Ovary (tissue), 9 donors: ENCODE measurements around the gene S1PR5. TPM values are rescaled to one million over a fixed set of nuclear protein-coding genes. Genes with fewer than 3 reads are reported as not detected.
A peak's percentile ranks its signal among the peaks of the same experiment; 100 is the strongest.

Experiments
- DNase-seq, 5 donors: peaks; one replicate each; pipeline ENCODE4 v3.0.0-alpha.2; 2019 to 2020
- H3K27ac ChIP-seq, 2 donors: fragments of 200-600 bp; one replicate each; pipeline versions ENCODE4 v1.5.1 to v1.8.0; 2019 to 2022
- H3K27me3 ChIP-seq: fragments of 200-600 bp; one replicate; pipeline ENCODE4 v1.8.0; 2022
- H3K36me3 ChIP-seq: fragments of 200-600 bp; sonication (generic); one replicate; pipeline ENCODE4 v1.5.1; 2019
- H3K4me1 ChIP-seq: one replicate; pipeline ENCODE4 v1.8.1; 2013; ENCODE audit warnings: mild to moderate bottlenecking, moderate library complexity; ENCODE audit not compliant: insufficient read depth
- H3K4me3 ChIP-seq: fragments of 200-600 bp; sonication (generic); one replicate; pipeline ENCODE4 v1.5.1; 2017
- H3K9me3 ChIP-seq, 2 donors: fragments of 200-600 bp in 1 of 2; sonication (generic) in 1 of 2; one replicate each; pipeline versions ENCODE4 v1.5.1 to v1.8.1; 2013 to 2019; ENCODE audit warnings: mild to moderate bottlenecking in 1 of 2, moderate library complexity in 1 of 2
- EP300 ChIP-seq: sonication (generic); formaldehyde crosslinking; IDR thresholded peaks from one replicate; pipeline ENCODE4 v1.6.1; 2017; ENCODE audit warnings: antibody characterized with exemption
- POLR2A ChIP-seq: fragments of 450-650 bp; IDR thresholded peaks from one replicate; pipeline ENCODE4 v1.6.1; 2017; ENCODE audit warnings: antibody characterized with exemption, mild to moderate bottlenecking, moderate library complexity
- WGBS, 3 donors: extraction: QIAGEN DNeasy Blood & Tissue Kit in 1 of 3; methylation state at CpG; one replicate each; pipeline versions ENCODE4 v1.1.5 to v1.1.7; 2013 to 2017; 5-methylcytosine and 5-hydroxymethylcytosine counted together
- intact Hi-C, 4 donors: fragments of 100-400 bp; cut with DNase I; formaldehyde crosslinking; loops; one replicate each; pipeline versions ENCODE4 v1.11.0 to v1.15.1; 2022 to 2023
- polyA plus RNA-seq, 2 donors: library from polyadenylated mRNA; stranded (reverse); fragments of 200-250 nt in 1 of 2; fragments of 350-450 nt in 1 of 2; fragmentation: Illumina TruSeq in 1 of 2; extraction: RNeasy Lipid Tissue Mini Kit (QIAGEN cat#74804) in 1 of 2; gene quantifications; one replicate each; pipeline ENCODE4 v1.2.3, GENCODE V29; 2013 to 2014
- total RNA-seq, 7 donors: library from RNA; depleted of rRNA in 2 of 7; stranded (reverse); fragments of >200 nt in 2 of 7; fragmentation: NEBNext Ultra II Directional in 3 of 7; extraction: Animal tissue kit (Norgen Biotek cat#: 25700) in 3 of 7; gene quantifications; one replicate each; pipeline versions ENCODE4 v1.1.0 to v1.2.4, GENCODE V29; 2016 to 2023
- TF ChIP-seq, protein P1 (sequence below), 3 donors: fragments of 450-650 bp in 2 of 3; fragments of 200-600 bp in 1 of 3; IDR thresholded peaks; one replicate each; pipeline versions ENCODE4 v1.5.1 to v1.8.0; 2016 to 2022; ENCODE audit warnings: antibody characterized with exemption in 3 of 3, mild to moderate bottlenecking in 1 of 3
- donor health status: DM: no; HTN: no; CAD: no; lungs with moderate emphysema.
- donor health status: DM: no; HTN: no; CAD: no.
- donor health status: Bipolar disorder and iron deficiency.
- donor health status: DM: yes; HTN: yes; CAD: no.
- donor health status: DM: no; HTN: no; CAD: no.
- donor health status: DM: yes; HTN: yes; CAD: no.

S1PR5 gene
- total and polyA plus RNA-seq, 9 donors: 0.12 to 1.4 (median 0.34) TPM; not detected in 1

DNA sequence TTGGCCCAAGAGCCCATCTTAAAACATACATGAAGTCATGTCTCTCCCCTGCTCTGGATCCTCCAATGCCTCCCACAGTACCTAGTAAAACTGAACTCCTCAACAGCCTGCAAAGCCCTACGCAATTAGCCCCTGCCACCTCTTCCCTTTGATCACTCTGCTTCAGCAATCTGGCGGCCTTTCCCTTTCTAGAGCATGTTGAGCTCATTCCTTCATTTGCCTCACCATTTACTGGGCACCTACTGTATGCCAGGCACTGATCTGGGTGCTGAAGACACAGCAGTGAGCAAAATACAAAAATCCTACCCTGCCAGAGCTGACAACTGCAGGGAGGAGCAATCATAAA, 17.0 kb downstream of the S1PR5 start:
- intact Hi-C loops: loop anchor here in 1 of 4 donors (5.0 kb wide), 1 partner anchor 67 kb away; the partner anchor contains the start of genes CDKN2D and KRI1
- peaks cover 3% of the 10 kb centered on the region for H3K4me1 ChIP-seq

DNA sequence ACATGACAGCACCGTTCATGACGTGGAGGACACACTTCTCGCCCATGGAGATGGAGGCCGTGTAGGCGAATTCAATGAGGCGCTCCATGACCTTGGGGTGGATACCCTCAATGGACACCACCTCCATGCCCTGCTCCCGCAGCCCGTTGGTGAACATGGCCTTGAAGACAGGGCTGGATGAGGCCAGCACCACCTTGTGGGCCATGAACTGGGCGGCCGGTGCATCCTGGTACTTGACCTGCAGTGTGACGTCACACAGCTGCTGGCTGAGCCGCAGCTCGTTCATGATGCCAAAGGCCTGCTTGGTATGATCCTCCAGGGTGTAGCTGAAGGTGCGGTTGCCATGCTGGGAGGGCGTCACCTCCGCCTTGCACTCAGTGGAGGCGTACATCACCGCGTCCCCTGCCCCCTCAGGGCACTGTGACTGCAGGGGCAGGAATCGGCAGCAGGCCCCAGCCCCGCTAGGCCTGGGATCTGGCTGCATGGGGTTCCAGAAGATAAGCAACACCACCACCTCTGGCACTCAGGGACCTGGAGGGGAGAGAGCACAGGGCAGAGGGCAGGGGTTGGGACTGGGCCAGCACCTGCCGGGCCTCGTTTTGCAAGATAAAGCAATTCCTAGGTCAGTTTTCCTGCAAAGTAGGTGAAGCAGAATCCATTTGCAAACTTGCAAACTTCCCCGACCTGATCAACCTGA, 17.5 kb downstream of the S1PR5 start:
- DNase-seq: peak in 1 of 5 donors; percentile 27
- no peaks in the 10 kb centered on the region for H3K27me3 ChIP-seq
- WGBS, 3 donors: 75 to 83% (median 78%) methylated on average over 24 of the region's 24 CpGs
- no peak overlapping the region for H3K4me3 ChIP-seq
- H3K36me3 ChIP-seq: no peaks in the 10 kb centered on the region
- H3K27ac ChIP-seq: no peak overlapping the region
- no peaks in the 10 kb centered on the region for H3K9me3 ChIP-seq
- intact Hi-C loops: loop anchor here in 1 of 4 donors (5.0 kb wide), 1 partner anchor 68 kb away; the partner anchor contains the start of genes CDKN2D and KRI1
- TF ChIP-seq POLR2A: no peak
- no peak for TF ChIP-seq EP300
- TF ChIP-seq, protein P1, sequence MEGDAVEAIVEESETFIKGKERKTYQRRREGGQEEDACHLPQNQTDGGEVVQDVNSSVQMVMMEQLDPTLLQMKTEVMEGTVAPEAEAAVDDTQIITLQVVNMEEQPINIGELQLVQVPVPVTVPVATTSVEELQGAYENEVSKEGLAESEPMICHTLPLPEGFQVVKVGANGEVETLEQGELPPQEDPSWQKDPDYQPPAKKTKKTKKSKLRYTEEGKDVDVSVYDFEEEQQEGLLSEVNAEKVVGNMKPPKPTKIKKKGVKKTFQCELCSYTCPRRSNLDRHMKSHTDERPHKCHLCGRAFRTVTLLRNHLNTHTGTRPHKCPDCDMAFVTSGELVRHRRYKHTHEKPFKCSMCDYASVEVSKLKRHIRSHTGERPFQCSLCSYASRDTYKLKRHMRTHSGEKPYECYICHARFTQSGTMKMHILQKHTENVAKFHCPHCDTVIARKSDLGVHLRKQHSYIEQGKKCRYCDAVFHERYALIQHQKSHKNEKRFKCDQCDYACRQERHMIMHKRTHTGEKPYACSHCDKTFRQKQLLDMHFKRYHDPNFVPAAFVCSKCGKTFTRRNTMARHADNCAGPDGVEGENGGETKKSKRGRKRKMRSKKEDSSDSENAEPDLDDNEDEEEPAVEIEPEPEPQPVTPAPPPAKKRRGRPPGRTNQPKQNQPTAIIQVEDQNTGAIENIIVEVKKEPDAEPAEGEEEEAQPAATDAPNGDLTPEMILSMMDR (IDR thresholded peaks at IDR 0.05): no peak
- peaks cover 3% of the 10 kb centered on the region for H3K4me1 ChIP-seq

More for the DNA sequence above, 17.0 kb downstream of the S1PR5 start:
- Histone ChIP-seq H3K4me3 (no peak overlapping the region), H3K36me3 (no peaks in the 10 kb centered on the region), H3K27ac (no peak overlapping the region), H3K27me3 (no peaks in the 10 kb centered on the region), H3K9me3 (no peaks in the 10 kb centered on the region)
- no peak for DNase-seq
- no peak for TF ChIP-seq POLR2A
- no peak for TF ChIP-seq EP300
- TF ChIP-seq, protein P1 (IDR thresholded peaks at IDR 0.05): no peak
- 96 to 97% (median 96%) methylated on average over 2 of the region's 2 CpGs for WGBS, 3 donors

GRCh38 chr19:10497371-10497770, 19.9 kb downstream of the S1PR5 start:
- intact Hi-C loops: no loop called here
- TF ChIP-seq, protein P1 (IDR thresholded peaks at IDR 0.05): no peak
- TF ChIP-seq EP300: no peak
- TF ChIP-seq POLR2A: no peak
- Histone ChIP-seq H3K4me3 (no peak overlapping the region), H3K9me3 (no peaks in the 10 kb centered on the region), H3K27me3 (no peaks in the 10 kb centered on the region), H3K36me3 (no peaks in the 10 kb centered on the region), H3K4me1 (peaks cover 3% of the 10 kb centered on the region), H3K27ac (no peak overlapping the region)
- no peak for DNase-seq
- WGBS, 3 donors: 89 to 93% (median 90%) methylated on average over 4 of the region's 4 CpGs

DNA sequence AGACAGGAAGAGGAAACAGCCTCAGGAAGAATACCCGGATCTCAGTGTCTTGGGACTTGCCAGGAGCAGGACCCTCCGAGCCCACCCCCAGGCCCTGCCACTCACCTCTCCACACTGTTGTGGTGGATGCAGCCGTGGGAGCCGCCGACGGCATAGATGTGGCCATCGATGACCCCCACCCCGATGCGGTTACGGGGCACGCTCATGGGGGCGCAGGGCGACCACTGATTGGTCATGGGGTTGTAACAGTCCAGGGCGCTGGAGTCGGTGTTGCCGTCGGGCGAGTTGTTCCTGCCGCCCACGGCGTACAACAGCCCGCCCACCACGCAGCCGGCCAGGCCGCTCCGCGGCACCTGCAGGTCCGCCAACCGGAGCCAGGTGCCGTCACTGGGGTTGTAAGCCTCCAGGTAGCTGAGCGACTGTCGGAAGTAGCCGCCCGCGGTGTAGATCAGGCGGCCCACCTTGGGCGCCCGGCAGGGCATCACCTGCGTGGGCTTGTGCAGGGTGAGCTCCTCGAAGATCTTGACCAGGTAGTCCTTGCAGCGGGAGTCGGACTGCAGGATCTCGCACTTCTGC, 25.7 kb downstream of the S1PR5 start:
- 90 to 94% (median 91%) methylated on average over 32 to 43 of the region's 43 CpGs for WGBS, 3 donors
- intact Hi-C loops: no loop called here
- no peak overlapping the region for H3K4me3 ChIP-seq
- no peak overlapping the region for H3K27ac ChIP-seq
- TF ChIP-seq, protein P1 (IDR thresholded peaks at IDR 0.05): no peak
- TF ChIP-seq EP300: no peak
- TF ChIP-seq POLR2A: no peak
- no peaks in the 10 kb centered on the region for H3K27me3 ChIP-seq
- DNase-seq: no peak
- H3K4me1 ChIP-seq: no peaks in the 10 kb centered on the region
- no peaks in the 10 kb centered on the region for H3K36me3 ChIP-seq
- no peaks in the 10 kb centered on the region for H3K9me3 ChIP-seq
